ENCODE measurements around the gene ACTN1.

Gene ACTN1

GRCh38 chr14:68961781-68962584 lies 17.1 kb downstream of the ACTN1 start:
- Histone ChIP-seq H3K4me1 (ENCODE audit: low read length) (peaks cover 20% of the 10 kb centered on the region), H3K36me3 (replicated peaks; ENCODE audit: low read depth, low read length) (no peaks in the 10 kb centered on the region), H3K27me3 (ENCODE audit: low read depth, low read length) (peaks cover 45% of the 10 kb centered on the region), H3K4me3 (ENCODE audit: low read length) (no peak overlapping the region), H2AFZ (ENCODE audit: low read depth, low read length) (no peak overlapping the region), H3K4me2 (ENCODE audit: low read length) (no peak overlapping the region), H3K9me3 (ENCODE audit: insufficient read depth, low read length) (no peaks in the 10 kb centered on the region), H3K79me2 (ENCODE audit: low read length) (no peaks in the 10 kb centered on the region), H3K27ac (ENCODE audit: low read length) (no peak overlapping the region), H3K9ac (ENCODE audit: low read length) (no peak overlapping the region), H4K20me1 (ENCODE audit: insufficient read depth, low read length) (peaks cover 6% of the 10 kb centered on the region)
- TF ChIP-seq, protein P1, sequence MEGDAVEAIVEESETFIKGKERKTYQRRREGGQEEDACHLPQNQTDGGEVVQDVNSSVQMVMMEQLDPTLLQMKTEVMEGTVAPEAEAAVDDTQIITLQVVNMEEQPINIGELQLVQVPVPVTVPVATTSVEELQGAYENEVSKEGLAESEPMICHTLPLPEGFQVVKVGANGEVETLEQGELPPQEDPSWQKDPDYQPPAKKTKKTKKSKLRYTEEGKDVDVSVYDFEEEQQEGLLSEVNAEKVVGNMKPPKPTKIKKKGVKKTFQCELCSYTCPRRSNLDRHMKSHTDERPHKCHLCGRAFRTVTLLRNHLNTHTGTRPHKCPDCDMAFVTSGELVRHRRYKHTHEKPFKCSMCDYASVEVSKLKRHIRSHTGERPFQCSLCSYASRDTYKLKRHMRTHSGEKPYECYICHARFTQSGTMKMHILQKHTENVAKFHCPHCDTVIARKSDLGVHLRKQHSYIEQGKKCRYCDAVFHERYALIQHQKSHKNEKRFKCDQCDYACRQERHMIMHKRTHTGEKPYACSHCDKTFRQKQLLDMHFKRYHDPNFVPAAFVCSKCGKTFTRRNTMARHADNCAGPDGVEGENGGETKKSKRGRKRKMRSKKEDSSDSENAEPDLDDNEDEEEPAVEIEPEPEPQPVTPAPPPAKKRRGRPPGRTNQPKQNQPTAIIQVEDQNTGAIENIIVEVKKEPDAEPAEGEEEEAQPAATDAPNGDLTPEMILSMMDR (IDR thresholded peaks at IDR 0.05; ENCODE audit: low read depth, low read length): no peak
- TF ChIP-seq EZH2phosphoT487 (IDR thresholded peaks at IDR 0.05; ENCODE audit: low read depth): no peak

DNA sequence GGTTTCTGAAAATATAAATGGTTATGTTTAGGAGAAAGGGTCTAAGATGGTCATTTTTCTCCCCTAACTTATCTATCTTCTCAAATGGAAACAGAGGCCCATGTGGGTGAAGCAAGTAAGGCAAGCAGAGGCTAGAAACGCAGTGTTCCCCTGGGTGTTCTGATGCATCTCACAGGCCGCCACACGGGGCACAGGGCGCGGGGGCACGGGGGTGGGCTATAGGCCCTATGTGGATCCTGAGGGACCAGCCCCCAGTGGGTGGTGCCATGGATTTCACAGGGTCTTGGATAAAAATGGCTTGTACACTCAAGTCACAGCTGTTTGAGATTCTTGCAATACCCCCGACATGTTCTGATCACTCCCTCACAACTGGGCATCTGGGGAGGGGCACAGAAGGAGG lies 17.7 kb downstream of the ACTN1 start:
- Histone ChIP-seq H3K4me3 (ENCODE audit: low read length) (no peak overlapping the region), H3K9ac (ENCODE audit: low read length) (no peak overlapping the region), H3K36me3 (replicated peaks; ENCODE audit: low read depth, low read length) (no peaks in the 10 kb centered on the region), H2AFZ (ENCODE audit: low read depth, low read length) (no peak overlapping the region), H4K20me1 (ENCODE audit: insufficient read depth, low read length) (peaks cover 10% of the 10 kb centered on the region), H3K9me3 (ENCODE audit: insufficient read depth, low read length) (no peaks in the 10 kb centered on the region), H3K4me1 (ENCODE audit: low read length) (peaks cover 20% of the 10 kb centered on the region), H3K79me2 (ENCODE audit: low read length) (no peaks in the 10 kb centered on the region), H3K4me2 (ENCODE audit: low read length) (no peak overlapping the region), H3K27me3 (ENCODE audit: low read depth, low read length) (peaks cover 45% of the 10 kb centered on the region), H3K27ac (ENCODE audit: low read length) (no peak overlapping the region)
- TF ChIP-seq EZH2phosphoT487 (IDR thresholded peaks at IDR 0.05; ENCODE audit: low read depth): no peak
- TF ChIP-seq, protein P1 (IDR thresholded peaks at IDR 0.05; ENCODE audit: low read depth, low read length): no peak

DNA sequence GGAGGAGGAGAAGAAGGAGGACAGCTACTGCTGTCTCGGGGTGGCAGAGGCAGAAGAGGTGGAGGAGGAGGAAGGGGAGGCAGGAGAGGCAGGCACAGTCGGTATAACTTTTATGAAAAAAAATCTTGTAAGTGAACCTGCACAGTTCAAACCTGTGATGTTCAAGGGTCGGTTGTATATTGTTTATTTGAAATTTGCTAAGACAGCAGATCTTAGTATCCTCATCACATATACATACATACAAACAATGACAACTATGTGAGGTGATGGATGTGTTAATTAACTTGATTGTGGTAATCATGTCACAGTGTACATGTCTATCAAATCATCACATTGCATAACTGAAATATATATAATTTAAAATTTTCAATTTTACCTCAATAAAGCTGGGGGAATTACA lies 19.0 kb downstream of the ACTN1 start:
- Histone ChIP-seq H3K27me3 (ENCODE audit: low read depth, low read length) (peaks cover 46% of the 10 kb centered on the region), H4K20me1 (ENCODE audit: insufficient read depth, low read length) (peaks cover 10% of the 10 kb centered on the region), H3K4me2 (ENCODE audit: low read length) (no peak overlapping the region), H3K27ac (ENCODE audit: low read length) (no peak overlapping the region), H3K4me3 (ENCODE audit: low read length) (no peak overlapping the region), H3K36me3 (replicated peaks; ENCODE audit: low read depth, low read length) (no peaks in the 10 kb centered on the region), H3K9ac (ENCODE audit: low read length) (no peak overlapping the region), H2AFZ (ENCODE audit: low read depth, low read length) (no peak overlapping the region), H3K9me3 (ENCODE audit: insufficient read depth, low read length) (no peaks in the 10 kb centered on the region), H3K4me1 (ENCODE audit: low read length) (peaks cover 20% of the 10 kb centered on the region), H3K79me2 (ENCODE audit: low read length) (no peaks in the 10 kb centered on the region)
- TF ChIP-seq EZH2phosphoT487 (IDR thresholded peaks at IDR 0.05; ENCODE audit: low read depth): no peak
- TF ChIP-seq, protein P1 (IDR thresholded peaks at IDR 0.05; ENCODE audit: low read depth, low read length): no peak

DNA sequence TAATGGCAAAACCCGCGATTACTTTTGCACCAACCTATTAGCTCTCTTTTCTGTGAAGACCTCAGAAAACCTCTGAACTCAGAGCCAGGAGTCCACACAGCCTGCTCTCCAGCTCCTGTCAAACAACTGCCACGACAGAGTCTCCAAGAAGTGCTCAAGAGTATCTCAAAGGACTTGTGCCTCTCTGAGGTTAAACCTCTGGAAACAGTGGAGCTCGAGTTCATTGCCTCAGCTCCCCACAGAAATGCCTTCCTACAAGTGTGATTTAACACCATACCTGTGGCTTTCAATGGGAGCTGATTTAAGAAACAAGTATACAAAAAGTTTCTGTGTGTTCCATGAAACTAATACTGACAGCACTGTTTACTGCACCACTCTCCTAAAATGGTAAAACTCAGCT lies 20.1 kb downstream of the ACTN1 start:
- H3K9ac ChIP-seq (ENCODE audit: low read length): no peak overlapping the region
- H3K9me3 ChIP-seq (ENCODE audit: insufficient read depth, low read length): no peaks in the 10 kb centered on the region
- no peak overlapping the region for H3K4me3 ChIP-seq (ENCODE audit: low read length)
- TF ChIP-seq, protein P1 (IDR thresholded peaks at IDR 0.05; ENCODE audit: low read depth, low read length): no peak
- no peak for TF ChIP-seq EZH2phosphoT487 (IDR thresholded peaks at IDR 0.05; ENCODE audit: low read depth)
- H4K20me1 ChIP-seq (ENCODE audit: insufficient read depth, low read length): peaks cover 10% of the 10 kb centered on the region
- no peak overlapping the region for H3K4me2 ChIP-seq (ENCODE audit: low read length)
- H3K27me3 ChIP-seq (ENCODE audit: low read depth, low read length): peaks cover 49% of the 10 kb centered on the region
- no peak overlapping the region for H2AFZ ChIP-seq (ENCODE audit: low read depth, low read length)
- no peak overlapping the region for H3K27ac ChIP-seq (ENCODE audit: low read length)
- H3K4me1 ChIP-seq (ENCODE audit: low read length): peaks cover 20% of the 10 kb centered on the region
- no peaks in the 10 kb centered on the region for H3K79me2 ChIP-seq (ENCODE audit: low read length)
- no peaks in the 10 kb centered on the region for H3K36me3 ChIP-seq (replicated peaks; ENCODE audit: low read depth, low read length)
